ENCODE measurements around the gene MKNK2. TPM values are rescaled to one million over a fixed set of nuclear protein-coding genes. Genes with fewer than 3 reads are reported as not detected.
A peak's percentile ranks its signal among the peaks of the same experiment; 100 is the strongest.

The MKNK2 gene
- total and polyA plus RNA-seq, 2 of the 13 experiments (the other 11 are each of a cell fraction or from before 2014, with no cell fraction given), result 44.9 to 112 TPM

DNA sequence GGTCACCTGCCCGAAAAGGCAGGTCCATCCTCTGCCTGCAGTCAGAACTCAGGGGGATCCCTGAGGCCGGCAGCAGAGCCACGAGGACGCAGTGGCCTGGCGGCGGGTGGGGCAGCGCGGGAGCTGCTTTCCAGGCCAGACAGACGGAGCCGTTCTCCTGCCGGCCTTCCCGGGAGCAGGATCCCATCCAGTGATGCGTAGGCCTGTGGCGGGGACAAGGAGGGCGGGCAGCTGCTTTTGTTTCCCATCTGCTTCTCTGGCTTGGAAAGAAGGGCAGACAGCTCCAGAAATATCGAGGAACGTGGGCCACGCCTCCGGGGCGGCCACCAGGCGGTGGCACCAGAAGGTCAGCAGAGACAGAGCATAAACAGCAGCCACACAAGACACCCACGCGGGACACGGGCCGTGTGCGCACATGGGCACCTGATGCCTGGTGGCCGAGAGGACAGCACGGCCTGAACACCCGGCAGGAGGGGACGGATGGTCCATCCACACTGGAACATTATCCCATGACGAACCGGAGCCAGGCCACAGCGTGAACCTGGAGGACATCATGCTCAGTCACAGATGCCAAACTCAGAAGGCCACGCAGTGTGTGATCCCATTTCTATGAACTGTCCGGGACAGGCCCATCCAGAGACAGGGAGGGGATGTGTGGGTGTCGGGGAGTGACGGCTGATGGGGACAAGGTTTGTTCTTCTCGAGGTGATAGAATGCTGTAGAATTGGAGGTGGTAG is 13.9 kb upstream of the MKNK2 start (continued):
- TF ChIP-seq ZNF652 (CRISPR knock-in tag; IDR thresholded peaks at IDR 0.05; ENCODE audit: borderline replicate concordance, low read depth), result no peak
- TF ChIP-seq ZNF343 (CRISPR knock-in tag; IDR thresholded peaks at IDR 0.05), result no peak
- no peak for TF ChIP-seq HIVEP1 (CRISPR knock-in tag; IDR thresholded peaks at IDR 0.05)
- TF ChIP-seq ZFP82 (CRISPR knock-in tag; IDR thresholded peaks at IDR 0.05; ENCODE audit: borderline replicate concordance), result no peak
- no peak for TF ChIP-seq ZNF337 (CRISPR knock-in tag; IDR thresholded peaks at IDR 0.05; ENCODE audit: borderline replicate concordance, low read depth)
- TF ChIP-seq ZBTB7A (CRISPR knock-in tag; IDR thresholded peaks at IDR 0.05), result peak; percentile 62; the same call in 1 of the 2 replicates
- peak; percentile 63 for TF ChIP-seq MYC (CRISPR knock-in tag; IDR thresholded peaks at IDR 0.05; ENCODE audit: borderline replicate concordance)
- TF ChIP-seq SUZ12 (IDR thresholded peaks at IDR 0.05; ENCODE audit: low read depth, low read length), result no peak
- TF ChIP-seq, protein P1, sequence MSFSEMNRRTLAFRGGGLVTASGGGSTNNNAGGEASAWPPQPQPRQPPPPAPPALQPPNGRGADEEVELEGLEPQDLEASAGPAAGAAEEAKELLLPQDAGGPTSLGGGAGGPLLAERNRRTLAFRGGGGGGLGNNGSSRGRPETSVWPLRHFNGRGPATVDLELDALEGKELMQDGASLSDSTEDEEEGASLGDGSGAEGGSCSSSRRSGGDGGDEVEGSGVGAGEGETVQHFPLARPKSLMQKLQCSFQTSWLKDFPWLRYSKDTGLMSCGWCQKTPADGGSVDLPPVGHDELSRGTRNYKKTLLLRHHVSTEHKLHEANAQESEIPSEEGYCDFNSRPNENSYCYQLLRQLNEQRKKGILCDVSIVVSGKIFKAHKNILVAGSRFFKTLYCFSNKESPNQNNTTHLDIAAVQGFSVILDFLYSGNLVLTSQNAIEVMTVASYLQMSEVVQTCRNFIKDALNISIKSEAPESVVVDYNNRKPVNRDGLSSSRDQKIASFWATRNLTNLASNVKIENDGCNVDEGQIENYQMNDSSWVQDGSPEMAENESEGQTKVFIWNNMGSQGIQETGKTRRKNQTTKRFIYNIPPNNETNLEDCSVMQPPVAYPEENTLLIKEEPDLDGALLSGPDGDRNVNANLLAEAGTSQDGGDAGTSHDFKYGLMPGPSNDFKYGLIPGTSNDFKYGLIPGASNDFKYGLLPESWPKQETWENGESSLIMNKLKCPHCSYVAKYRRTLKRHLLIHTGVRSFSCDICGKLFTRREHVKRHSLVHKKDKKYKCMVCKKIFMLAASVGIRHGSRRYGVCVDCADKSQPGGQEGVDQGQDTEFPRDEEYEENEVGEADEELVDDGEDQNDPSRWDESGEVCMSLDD (CRISPR knock-in tag; IDR thresholded peaks at IDR 0.05; ENCODE audit: borderline replicate concordance), result no peak
- no peak for TF ChIP-seq TBP (CRISPR knock-in tag; IDR thresholded peaks at IDR 0.05)
- no peak for TF ChIP-seq YEATS2 (CRISPR knock-in tag; IDR thresholded peaks at IDR 0.05; ENCODE audit: borderline replicate concordance)
- TF ChIP-seq CBFB (CRISPR knock-in tag; IDR thresholded peaks at IDR 0.05), result no peak
- TF ChIP-seq POLR2AphosphoS2 (IDR thresholded peaks at IDR 0.05; ENCODE audit: low read depth, low read length), result no peak
- TF ChIP-seq RARG (CRISPR knock-in tag; IDR thresholded peaks at IDR 0.05; ENCODE audit: low read depth), result no peak
- TF ChIP-seq NCOA1 (CRISPR knock-in tag; IDR thresholded peaks at IDR 0.05), result no peak
- TF ChIP-seq, protein P2, sequence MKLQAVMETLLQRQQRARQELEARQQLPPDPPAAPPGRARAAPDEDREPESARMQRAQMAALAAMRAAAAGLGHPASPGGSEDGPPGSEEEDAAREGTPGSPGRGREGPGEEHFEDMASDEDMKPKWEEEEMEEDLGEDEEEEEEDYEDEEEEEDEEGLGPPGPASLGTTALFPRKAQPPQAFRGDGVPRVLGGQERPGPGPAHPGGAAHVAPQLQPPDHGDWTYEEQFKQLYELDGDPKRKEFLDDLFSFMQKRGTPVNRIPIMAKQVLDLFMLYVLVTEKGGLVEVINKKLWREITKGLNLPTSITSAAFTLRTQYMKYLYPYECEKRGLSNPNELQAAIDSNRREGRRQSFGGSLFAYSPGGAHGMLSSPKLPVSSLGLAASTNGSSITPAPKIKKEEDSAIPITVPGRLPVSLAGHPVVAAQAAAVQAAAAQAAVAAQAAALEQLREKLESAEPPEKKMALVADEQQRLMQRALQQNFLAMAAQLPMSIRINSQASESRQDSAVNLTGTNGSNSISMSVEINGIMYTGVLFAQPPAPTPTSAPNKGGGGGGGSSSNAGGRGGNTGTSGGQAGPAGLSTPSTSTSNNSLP (IDR thresholded peaks at IDR 0.05; ENCODE audit: low read depth, low read length), result no peak
- TF ChIP-seq, protein P3, sequence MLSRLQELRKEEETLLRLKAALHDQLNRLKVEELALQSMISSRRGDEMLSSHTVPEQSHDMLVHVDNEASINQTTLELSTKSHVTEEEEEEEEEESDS (CRISPR knock-in tag; IDR thresholded peaks at IDR 0.05; ENCODE audit: borderline replicate concordance), result no peak
- TF ChIP-seq MAFF (IDR thresholded peaks at IDR 0.05; ENCODE audit: low read depth, low read length), result no peak
- TF ChIP-seq ZNF33A (CRISPR knock-in tag; IDR thresholded peaks at IDR 0.05; ENCODE audit: borderline replicate concordance), result no peak
- no peak for TF ChIP-seq ZNF552 (CRISPR knock-in tag; IDR thresholded peaks at IDR 0.05; ENCODE audit: borderline replicate concordance)
- peak; percentile 66 for TF ChIP-seq SAP130 (CRISPR knock-in tag; IDR thresholded peaks at IDR 0.05; ENCODE audit: low read depth)
- no peak for TF ChIP-seq SP5 (CRISPR knock-in tag; IDR thresholded peaks at IDR 0.05; ENCODE audit: borderline replicate concordance, low read depth)
- TF ChIP-seq FIP1L1 (IDR thresholded peaks at IDR 0.05; ENCODE audit: borderline replicate concordance, insufficient read depth, low read depth, low read length), result no peak
- TF ChIP-seq REXO4 (CRISPR knock-in tag; IDR thresholded peaks at IDR 0.05; ENCODE audit: borderline replicate concordance), result no peak
- TF ChIP-seq THAP8 (CRISPR knock-in tag; IDR thresholded peaks at IDR 0.05; ENCODE audit: borderline replicate concordance), result no peak

Data from HepG2 (cell line).